Measurements from ENCODE around the gene GRM8. TPM values are rescaled to one million over a fixed set of nuclear protein-coding genes. Genes with fewer than 3 reads are reported as not detected.

GRM8 gene
- total and polyA plus RNA-seq, 8 donors, result 0.26 to 0.75 (median 0.44) TPM; not detected in 2

DNA sequence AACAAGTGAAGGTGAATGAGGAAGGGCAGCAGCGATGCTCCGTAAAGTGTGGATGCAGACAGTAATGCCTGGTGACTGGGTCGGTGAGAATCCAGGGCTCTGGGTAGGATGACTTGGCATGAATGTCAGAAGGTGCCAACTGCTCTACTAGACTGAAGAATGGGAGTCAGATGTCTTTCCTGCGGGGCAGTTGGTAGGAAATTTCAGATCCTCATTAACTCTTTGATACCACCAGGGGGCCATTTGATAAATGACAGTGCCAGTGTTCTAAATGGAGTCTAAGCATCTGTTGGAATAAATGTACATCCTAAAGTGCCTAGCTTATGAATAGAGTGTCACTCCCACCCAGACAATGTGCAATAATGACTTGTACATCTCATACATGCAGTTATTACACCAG, 462.0 kb downstream of the GRM8 start:
- H3K27me3 ChIP-seq, result no peaks in the 10 kb centered on the region
- intact Hi-C loops (cut with DNase I), result no loop called here
- DNase-seq (no peak), ATAC-seq (no peak)
- H3K4me1 ChIP-seq, result no peaks in the 10 kb centered on the region
- no peak overlapping the region for H3K27ac ChIP-seq
- no peak overlapping the region for H3K4me3 ChIP-seq
- H3K36me3 ChIP-seq, result no peaks in the 10 kb centered on the region
- TF ChIP-seq, protein P1, sequence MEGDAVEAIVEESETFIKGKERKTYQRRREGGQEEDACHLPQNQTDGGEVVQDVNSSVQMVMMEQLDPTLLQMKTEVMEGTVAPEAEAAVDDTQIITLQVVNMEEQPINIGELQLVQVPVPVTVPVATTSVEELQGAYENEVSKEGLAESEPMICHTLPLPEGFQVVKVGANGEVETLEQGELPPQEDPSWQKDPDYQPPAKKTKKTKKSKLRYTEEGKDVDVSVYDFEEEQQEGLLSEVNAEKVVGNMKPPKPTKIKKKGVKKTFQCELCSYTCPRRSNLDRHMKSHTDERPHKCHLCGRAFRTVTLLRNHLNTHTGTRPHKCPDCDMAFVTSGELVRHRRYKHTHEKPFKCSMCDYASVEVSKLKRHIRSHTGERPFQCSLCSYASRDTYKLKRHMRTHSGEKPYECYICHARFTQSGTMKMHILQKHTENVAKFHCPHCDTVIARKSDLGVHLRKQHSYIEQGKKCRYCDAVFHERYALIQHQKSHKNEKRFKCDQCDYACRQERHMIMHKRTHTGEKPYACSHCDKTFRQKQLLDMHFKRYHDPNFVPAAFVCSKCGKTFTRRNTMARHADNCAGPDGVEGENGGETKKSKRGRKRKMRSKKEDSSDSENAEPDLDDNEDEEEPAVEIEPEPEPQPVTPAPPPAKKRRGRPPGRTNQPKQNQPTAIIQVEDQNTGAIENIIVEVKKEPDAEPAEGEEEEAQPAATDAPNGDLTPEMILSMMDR (IDR thresholded peaks at IDR 0.05), result no peak
- no peaks in the 10 kb centered on the region for H3K9me3 ChIP-seq

- ATAC-seq (no peak), DNase-seq (no peak)
- TF ChIP-seq, protein P1 (IDR thresholded peaks at IDR 0.05), result no peak
- Histone ChIP-seq H3K36me3 (no peaks in the 10 kb centered on the region), H3K4me3 (no peak overlapping the region), H3K27ac (no peak overlapping the region), H3K4me1 (no peaks in the 10 kb centered on the region), H3K9me3 (no peaks in the 10 kb centered on the region), H3K27me3 (no peaks in the 10 kb centered on the region)
- intact Hi-C loops (cut with DNase I), result no loop called here
Observed at GRCh38 chr7:126783613-126784012, 469.1 kb downstream of the GRM8 start.

GRCh38 chr7:126780993-126781392, 471.7 kb downstream of the GRM8 start:
- Histone ChIP-seq H3K4me1 (no peaks in the 10 kb centered on the region), H3K27me3 (no peaks in the 10 kb centered on the region), H3K27ac (no peak overlapping the region), H3K36me3 (no peaks in the 10 kb centered on the region), H3K9me3 (no peaks in the 10 kb centered on the region), H3K4me3 (no peak overlapping the region)
- no peak for DNase-seq
- ATAC-seq, result no peak
- TF ChIP-seq, protein P1 (IDR thresholded peaks at IDR 0.05), result no peak
- intact Hi-C loops (cut with DNase I), result no loop called here

GRCh38 chr7:126778101-126778500, 474.6 kb downstream of the GRM8 start:
- TF ChIP-seq, protein P1 (IDR thresholded peaks at IDR 0.05), result no peak
- DNase-seq (no peak), ATAC-seq (no peak)
- no peaks in the 10 kb centered on the region for H3K27me3 ChIP-seq
- H3K27ac ChIP-seq, result no peak overlapping the region
- H3K4me3 ChIP-seq, result no peak overlapping the region
- H3K9me3 ChIP-seq, result no peaks in the 10 kb centered on the region
- intact Hi-C loops (cut with DNase I), result no loop called here
- H3K4me1 ChIP-seq, result no peaks in the 10 kb centered on the region
- H3K36me3 ChIP-seq, result no peaks in the 10 kb centered on the region

- no peak overlapping the region for H3K4me3 ChIP-seq
- ATAC-seq (no peak), DNase-seq (no peak)
- no peaks in the 10 kb centered on the region for H3K27me3 ChIP-seq
- H3K9me3 ChIP-seq, result no peaks in the 10 kb centered on the region
- no peaks in the 10 kb centered on the region for H3K4me1 ChIP-seq
- no peaks in the 10 kb centered on the region for H3K36me3 ChIP-seq
- intact Hi-C loops (cut with DNase I), result no loop called here
- no peak overlapping the region for H3K27ac ChIP-seq
- TF ChIP-seq, protein P1 (IDR thresholded peaks at IDR 0.05), result no peak
Observed at GRCh38 chr7:126776498-126776897, 476.2 kb downstream of the GRM8 start.
